SK-N-DZ (cell line): ENCODE data around the gene CDYL.

Experiments
- DNase-seq: peaks from one replicate; pipeline ENCODE4 v3.0.0-alpha.2; 2015; ENCODE audit warnings: low spot score

The CDYL gene

DNA sequence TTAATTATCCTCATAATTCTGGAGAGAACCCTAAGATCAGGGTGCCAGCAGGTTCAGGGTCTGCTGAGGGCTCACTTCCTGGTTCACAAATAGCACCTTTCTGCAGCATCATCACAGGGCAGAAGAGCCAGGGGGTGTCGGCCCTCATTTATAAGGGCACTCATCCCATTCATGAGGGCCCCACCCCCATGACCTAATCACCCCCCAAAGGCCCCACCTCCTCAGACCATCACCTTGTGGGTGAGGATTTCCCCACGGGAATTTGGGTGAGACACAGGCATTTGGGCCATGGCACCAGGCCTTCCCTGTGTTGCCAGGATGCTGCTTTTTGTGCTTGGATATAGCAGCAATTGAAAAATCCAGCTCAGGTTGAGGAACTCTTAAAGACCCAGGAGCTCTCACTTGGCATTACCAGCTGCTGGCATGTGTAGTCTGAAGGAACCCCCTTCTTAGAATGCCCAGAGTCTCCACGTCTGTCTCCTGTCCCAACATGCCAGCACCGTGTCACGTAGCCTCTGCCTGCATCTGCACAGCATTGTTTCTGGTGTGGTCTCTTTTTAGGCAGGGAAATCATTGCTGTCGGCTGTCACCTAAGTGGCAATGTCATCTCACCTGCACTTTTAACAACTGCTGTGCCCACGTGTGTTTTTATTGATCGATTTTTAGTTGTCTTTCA, 156.2 kb downstream of the CDYL start:
- DNase-seq = no peak

DNA sequence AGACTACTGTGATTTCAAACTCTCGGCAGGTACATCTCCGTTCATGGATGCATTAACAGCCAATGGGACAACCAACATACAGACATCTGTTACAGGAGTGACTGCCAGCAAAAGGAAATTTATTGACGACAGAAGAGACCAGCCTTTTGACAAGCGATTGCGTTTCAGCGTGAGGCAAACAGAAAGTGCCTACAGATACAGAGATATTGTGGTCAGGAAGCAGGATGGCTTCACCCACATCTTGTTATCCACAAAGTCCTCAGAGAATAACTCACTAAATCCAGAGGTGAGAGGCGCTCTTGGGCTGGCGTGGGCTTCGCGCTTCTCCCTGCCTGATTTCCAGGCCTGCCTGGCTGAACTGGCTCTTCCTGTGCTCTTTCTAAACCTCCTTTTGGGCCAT, 159.3 kb downstream of the CDYL start:
- no peak for DNase-seq

DNA sequence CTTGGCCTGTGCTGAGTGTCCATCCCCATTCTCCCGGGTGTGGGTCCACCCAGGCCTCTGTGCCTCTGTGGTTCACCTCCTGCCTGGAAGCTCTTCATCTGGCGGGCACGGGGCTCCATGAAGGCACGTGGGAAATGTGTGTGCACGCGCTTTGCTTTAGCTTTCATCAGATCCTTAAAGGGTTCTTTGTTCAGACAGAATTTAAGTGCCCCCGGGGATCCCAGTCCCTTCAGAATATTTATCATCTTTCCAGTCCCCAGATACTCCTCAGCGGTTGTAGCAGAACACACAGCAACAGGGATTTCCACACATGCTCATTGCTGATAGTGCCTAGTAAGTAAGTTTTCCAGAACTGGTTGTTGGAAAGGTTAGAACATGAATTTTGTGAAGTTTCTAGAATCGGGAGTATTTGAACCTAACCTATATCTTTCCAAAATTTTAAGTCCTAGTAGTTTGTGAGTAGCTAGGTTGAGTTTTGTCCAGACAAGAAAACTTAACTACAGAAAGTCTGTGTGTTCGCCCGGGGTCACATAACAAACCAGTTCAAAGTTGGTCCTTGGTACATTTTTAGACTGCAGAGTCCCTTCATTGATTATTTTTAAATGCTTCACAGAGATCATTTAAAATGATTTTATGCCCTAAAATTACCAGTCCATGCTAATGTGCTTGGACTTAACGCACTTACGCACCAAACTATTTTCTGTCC, 159.9 kb downstream of the CDYL start:
- no peak for DNase-seq

DNA sequence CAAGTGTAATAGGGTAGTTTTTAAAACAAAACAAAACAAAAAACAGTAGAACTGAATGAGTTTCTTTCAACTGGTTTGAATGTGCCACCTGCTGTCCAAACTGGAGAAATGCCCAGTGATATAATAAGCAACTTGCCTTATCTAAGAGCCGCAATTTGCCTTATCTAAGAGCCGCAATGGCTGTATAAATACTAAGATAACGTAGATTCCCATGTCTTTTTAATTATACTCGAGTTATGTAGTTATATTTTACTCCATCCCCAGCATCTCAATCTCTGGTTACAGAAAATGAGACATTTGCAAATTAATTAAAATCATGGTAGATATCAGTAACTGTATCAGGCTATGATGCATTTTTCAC, 160.5 kb downstream of the CDYL start:
- peak; percentile 38 for DNase-seq

DNA sequence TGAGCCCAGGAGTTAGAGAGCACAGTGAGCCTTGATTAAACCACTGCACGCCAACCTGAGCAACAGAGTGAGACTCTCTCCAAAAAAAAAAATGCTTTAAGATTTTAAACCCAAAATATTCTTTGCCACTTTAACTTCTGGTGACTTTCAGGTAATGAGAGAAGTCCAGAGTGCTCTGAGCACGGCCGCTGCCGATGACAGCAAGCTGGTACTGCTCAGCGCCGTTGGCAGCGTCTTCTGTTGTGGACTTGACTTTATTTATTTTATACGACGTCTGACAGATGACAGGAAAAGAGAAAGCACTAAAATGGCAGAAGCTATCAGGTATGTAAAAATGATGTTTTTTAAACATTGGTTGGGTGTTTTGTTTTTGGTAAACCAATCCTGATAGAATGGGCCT, 161.2 kb downstream of the CDYL start:
- no peak for DNase-seq

DNA sequence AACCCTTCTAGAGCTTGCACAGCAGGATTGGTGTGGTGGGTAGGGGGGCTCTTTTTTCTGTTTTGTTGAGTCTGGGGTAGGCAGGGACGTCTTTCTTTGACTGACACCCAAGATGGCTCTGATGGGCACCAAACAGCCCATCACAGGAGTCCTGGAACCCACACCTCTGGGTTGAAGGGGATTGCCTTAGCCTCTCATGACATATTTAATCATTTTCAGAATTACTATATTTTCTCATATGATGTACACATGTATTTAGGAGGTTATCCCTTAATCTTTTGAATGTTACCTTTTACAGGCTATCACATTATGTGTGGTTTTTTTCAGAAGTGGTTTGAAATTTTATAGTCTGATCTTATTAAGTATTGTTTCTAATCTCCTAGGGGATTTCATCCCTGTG, 163.0 kb downstream of the CDYL start:
- DNase-seq = no peak

DNA sequence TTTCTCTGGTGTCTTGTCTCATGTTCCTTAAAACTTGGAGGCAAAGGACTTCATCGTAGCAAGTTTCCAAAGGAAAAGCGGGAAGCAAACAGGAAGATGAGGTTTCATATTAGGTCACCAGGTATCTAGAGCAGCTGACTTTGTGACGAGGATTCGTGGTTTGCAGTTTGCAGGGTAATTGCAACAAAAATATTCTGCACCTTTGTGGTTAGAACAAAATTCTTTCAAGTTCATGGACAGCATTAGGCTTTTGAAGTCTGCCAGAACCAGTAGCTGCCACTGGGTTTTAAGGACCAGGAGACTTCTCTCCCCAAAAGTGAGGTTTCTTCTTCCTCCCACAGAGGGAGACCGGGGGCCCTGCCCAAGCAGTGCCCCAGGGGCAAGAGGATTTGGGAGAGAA, 164.2 kb downstream of the CDYL start:
- no peak for DNase-seq

DNA sequence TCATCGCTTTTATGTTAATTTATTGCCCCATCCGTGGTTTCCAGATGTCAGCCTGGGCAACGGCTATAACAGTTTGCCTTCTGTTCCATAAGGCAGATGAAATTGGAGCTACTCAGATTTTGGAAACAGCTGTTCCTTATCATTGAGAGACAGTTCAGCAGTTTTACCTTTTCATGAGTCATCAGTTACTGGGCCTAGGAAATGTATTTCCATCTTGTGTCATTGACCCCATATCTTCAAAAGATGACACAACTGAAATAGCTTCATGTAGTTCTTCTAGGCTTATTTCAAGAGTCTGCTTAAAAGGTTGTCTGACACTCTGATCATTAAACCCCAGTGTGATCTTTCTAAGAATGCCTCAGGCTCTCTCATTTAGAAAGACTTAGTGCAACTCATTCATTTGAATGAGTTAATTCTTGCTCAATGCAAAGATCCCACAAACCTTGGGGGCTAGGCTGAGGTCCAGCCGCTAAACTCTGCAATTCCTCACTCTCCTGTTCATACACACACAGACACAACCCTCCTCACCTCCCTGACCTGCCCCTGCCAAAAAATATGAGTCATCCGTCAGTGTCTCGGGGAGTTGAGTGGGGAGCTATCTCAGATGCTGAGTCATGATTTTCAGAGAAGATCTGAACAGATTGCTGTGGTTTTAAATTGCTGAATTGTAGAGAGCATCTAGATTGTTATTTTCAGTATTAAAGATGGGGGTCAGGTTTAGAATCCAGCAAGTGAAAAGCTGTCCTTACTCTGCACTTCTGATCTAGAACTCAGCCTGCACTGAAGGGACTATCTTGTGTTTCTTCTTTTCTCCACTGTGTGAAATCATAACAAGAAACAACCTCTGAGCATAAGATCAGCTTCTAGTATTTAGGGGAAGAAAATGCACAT, 165.8 kb downstream of the CDYL start:
- DNase-seq = no peak

DNA sequence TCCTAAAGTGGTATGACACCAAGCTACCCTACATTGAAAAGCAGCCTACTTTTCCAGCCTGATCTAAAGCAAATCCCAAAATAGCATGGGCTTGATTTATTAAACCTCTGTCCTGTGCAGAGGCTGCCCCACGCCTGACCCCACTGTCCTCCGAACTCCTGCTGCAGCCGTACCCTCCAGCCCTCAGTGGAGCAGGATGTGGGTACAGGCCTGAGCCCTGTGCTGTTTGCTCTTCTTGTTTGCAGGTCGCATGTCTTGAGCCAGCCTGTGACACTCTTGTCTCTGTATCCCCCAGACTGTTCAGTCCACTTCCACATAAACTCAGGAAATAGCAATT, 166.4 kb downstream of the CDYL start:
- DNase-seq = no peak

DNA sequence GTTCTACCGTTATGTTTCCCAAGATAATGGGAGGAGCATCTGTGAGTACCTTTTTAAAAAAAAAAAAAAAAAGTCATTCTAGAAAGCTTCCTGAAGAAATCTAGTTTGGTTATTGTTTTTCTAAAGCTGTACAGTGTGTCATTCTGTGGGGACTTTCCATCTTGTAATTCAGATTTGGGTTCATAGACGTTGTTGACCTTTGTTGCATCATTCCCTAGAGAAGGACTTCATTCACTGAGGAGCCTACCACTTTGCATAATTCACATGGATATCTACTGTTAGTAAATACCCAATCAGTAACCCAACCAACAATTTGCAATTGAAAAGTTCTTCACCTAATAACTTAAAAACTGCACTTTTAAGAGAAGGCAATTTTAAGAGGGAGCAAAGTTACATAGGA, 167.5 kb downstream of the CDYL start:
- DNase-seq = no peak

DNA sequence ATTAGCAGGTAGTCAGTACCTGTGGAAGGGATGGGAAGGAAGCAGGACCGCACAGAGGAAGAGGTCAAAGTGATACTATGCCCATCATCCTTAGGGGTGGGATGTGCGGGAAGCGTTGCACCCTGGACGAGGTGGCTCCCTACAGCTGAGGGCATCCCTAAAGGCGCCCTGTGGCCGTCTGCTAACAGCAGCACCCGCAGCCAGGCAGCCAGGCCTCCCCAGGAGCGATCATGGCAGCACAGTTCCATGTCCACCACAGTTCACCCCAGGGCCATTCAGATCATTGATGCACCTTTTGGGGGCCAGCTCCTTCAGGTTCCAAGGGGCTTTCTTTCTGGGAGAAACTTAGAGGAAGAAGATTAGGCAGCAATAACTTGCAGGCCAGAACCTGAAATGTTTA, 168.1 kb downstream of the CDYL start:
- DNase-seq = no peak

DNA sequence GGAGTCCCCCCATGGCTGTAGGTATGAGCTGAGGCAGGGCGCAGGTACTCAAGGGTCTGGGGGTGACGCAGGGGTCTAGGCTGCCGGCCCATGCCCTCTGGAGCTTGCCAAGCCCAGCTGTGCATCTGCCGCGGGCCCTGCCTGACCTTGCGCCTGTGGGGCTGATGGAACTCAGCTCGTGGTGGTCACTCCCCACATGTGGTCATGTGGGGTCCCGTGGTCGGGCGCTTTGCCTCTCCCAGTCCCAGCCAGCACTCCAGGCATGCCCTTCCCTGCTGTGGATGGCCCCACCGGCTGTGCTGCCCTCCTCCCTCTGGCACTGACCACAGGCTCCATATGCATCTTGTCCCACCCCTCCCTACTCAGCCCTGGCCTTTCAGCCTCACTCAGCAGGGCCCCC, 170.3 kb downstream of the CDYL start:
- DNase-seq = no peak

DNA sequence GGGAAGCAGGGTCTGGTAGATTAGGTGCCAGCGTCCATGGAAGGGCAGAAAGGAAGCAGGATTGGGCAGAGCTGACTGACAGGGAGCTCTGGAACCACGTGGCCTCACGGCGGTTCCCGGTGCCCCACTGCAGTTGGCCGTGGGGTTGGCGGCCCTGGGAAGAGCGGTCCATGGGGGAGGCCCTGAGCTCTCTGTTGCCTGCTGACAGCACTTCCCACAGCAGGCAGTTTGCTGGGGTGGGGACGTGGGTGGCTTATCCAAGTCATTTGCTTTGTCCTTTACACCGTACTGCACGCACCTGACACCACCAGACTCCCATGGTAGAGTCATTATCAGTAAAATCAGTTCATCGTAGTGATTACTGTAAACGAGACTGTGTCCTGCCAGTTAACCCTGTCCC, 171.5 kb downstream of the CDYL start:
- no peak for DNase-seq

DNA sequence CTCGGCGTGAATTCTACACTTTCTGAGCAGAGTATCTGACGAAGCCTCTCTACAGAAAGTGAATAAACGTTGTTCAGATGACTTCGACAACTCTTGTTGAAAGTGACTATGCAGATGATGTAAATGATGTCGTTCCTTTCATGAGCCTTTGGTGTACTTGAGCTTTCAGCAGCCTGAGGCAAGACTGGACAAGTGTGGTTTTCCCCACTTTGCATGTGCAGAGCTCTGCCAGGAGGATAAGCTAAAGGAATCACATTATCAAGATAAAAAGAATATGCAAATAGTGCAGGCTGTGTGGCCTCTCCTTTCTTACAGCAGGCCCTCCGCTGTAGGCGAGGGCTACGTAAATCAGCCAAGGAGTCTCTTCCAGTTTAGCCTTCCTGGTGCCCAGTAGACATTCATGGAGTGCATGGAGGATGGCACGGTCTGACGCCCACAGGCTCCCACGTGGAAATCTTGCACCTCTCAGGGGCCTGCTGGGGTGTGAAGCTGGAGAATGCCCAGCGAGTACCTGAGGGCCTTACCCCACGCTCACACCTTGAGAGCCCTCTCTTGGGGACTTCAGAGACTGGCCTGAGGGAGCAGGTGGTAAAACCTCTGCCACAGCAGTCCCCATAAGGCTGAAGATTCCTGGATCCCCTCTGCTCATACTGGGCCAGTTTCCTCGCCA, 172.7 kb downstream of the CDYL start:
- DNase-seq = no peak

DNA sequence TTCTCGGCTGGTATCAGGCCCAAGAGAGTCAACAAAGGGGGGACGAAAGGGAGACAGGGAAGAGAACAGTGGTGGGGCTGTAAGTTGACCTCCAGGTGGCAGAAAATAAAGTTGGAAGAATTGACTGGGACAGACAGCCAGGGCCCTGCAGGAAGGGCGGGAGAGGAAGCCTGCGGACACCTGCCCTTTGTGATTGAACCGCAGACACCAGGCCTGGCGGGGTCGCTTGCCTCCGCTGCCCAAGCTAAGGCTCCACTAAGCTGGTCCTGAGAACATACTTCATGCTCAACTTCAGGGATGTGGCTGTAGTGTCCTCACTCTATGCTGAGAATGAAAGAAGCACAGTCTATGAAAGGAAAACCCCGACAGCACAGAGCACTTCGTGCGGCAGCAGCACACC, 173.9 kb downstream of the CDYL start:
- DNase-seq = no peak

DNA sequence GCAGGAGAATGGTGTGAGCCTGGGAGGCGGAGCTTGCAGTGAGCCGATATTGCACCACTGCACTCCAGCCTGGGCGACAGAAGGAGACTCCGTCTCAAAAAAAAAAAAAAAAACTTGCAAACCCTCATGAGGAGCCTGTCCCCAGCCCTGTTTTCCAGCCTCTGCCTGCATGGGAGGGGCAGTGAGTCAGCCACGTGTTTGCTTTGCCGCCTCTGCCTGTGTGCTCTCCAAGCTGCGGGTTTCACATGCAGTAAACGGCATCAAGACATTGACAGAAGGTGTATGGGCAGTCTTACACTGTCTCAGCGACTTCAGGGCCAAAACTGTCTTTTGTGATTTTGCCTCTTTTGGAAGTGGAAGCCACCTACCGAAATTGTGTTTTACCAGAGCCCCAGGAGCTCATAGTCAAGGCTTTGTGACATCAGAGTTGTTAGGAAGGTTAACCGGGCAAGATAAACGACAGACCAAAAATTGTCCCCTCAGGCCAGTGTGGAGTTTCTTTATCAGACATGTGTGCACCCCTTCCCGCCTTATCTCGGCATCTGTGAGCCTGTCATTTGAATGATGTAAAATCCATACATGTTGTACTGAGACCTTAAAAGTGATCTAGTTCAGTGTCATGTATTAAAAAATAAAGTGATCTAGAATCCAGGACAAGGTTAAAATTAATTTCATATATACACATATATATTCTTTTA, 174.8 kb downstream of the CDYL start:
- DNase-seq = no peak

DNA sequence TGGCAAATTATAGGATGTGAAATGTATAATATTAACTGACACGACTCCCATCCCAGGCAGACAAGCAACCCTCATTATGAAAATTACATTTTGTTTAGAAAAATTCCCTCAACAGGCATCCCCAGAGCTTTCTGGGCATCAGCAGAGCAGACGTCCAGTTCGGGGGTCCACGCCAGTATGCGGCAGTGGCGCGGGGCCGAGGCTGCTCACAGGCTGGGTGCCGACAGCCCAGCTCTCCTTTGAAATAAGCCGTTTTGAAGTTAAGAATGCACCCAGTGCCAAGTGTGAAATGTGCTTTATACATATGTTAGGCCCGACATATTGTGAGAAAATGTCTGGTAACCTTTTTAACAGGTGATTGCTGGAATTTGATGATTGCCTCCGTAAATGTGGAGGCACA, 177.2 kb downstream of the CDYL start:
- DNase-seq = no peak

DNA sequence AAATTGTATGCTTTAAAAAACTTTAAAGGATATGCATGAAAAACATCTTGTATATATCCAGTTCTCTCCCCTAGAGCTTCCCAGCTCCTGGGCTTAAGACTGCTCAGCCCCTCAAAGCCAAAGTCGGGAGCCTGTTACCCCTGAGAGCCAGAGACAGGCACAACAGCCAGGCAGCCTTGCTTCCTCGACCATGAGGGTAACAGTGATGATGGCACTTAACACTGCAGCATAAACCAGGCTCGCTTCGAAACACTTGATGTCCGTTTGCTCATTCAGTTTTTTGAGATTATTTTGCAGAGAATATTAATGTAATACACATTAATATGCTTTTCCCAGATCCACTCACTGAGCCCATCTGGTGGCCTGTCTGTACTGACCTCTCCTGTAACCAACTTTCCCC, 180.4 kb downstream of the CDYL start:
- DNase-seq = no peak

DNA sequence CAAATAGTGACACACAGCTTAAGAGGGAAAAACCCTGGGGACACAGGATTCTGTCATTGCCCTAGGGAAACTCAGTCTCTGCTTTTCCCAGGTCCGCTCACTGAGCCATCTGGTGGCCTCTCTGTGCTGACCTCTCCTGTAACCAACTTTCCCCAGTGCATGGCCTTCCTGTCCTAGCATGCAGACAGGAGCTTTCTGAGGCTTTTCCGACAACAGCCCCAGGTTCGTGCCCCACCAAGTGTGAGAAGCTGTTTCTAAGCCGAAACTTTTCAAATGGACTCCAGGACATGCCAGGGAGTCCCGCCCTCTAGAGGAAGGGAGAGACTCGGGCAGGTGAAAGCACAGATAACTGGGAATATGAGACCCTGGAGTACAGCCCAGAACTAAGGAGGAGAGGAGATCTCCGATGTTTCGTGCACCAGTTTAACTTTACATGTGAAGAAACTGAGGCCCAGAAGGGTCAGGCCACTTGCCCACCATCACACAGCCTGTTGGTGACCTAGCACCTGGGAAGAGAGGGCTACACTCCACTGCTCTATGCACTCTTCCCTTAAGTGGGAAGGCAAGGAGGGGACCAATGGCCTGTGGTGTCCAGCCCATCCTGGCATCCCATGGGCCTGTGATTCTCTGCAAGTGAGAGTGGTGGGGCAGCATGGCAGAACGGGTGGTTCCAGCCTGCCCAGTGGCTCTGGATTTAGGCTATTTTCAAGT, 181.5 kb downstream of the CDYL start:
- no peak for DNase-seq

DNA sequence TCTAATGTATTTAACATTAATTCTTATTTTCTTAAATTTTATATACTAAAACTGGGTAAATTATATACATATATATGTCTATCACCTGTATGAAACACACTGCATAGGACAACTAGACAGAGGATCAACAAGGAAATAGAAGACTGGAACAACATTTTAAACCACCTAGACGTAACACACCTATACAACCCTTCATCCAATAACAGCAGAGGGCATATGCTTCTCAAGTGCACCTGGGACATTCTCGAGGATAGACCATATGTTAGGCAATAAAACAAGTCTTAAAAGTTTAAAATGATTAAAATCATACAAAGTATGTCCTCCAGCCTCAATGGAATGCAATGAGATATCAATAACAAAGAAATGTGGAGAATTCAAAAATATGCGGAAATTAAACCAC, 182.4 kb downstream of the CDYL start:
- no peak for DNase-seq
